Naive thymus-derived CD4-positive, alpha-beta T cell (primary cell): ENCODE data around the gene TNS3. TPM values are rescaled to one million over a fixed set of nuclear protein-coding genes. Genes with fewer than 3 reads are reported as not detected.
"Not testable (repeated sequence)": the region's sequence is repeated elsewhere in the genome, so short reads cannot be mapped to it uniquely, and the experiment has no call there.

Experiments
- ATAC-seq: fragments of 150-1000 bp; cut with Tn5 transposase; 2 replicates; pipeline ENCODE4 v1.10.0; 2021; ENCODE audit warnings: mild to moderate bottlenecking, moderate library complexity
- CTCF ChIA-PET: fragments of 350-600 bp; sonication (Branson Sonifier 250); formaldehyde crosslinking; loops from one replicate; lab custom pipeline; 2021; ENCODE audit warnings: antibody characterized with exemption; lab: Charles Lee
- POLR2A ChIA-PET: fragments of 350-600 bp; sonication (Branson Sonifier 250); formaldehyde crosslinking; loops from one replicate; lab custom pipeline; 2021; ENCODE audit warnings: antibody characterized with exemption, inconsistent platforms; lab: Charles Lee
- DNase-seq, 9 donors: peaks; one replicate each; pipeline versions ENCODE4 v3.0.0 to v3.0.0-alpha.2; 2020 to 2022; ENCODE audit warnings: mixed read lengths in 1 of 9
- H3K27ac ChIP-seq: one replicate; pipeline ENCODE4 v1.7.0; 2013; ENCODE audit warnings: mild to moderate bottlenecking, low read depth, low read length, moderate library complexity
- H3K27me3 ChIP-seq, 2 donors: one replicate each; pipeline ENCODE4 v1.7.0; 2013; ENCODE audit warnings: low read length in 2 of 2, mild to moderate bottlenecking in 2 of 2, moderate library complexity in 2 of 2; ENCODE audit not compliant: control insufficient read depth in 2 of 2, insufficient read depth in 2 of 2
- H3K36me3 ChIP-seq, 3 experiments: 1 replicate in 2 of 3; 2 replicates in 1 of 3; pipeline ENCODE4 v1.7.0; 2013; ENCODE audit warnings: low read length in 3 of 3, mild to moderate bottlenecking in 3 of 3, moderate library complexity in 1 of 3; ENCODE audit not compliant: insufficient read depth in 3 of 3, control insufficient read depth in 2 of 3
- H3K4me1 ChIP-seq, 2 donors: one replicate each; pipeline ENCODE4 v1.7.0; 2013; ENCODE audit warnings: low read length in 2 of 2, mild to moderate bottlenecking in 2 of 2, moderate library complexity in 1 of 2; ENCODE audit not compliant: control insufficient read depth in 2 of 2, insufficient read depth in 2 of 2
- H3K4me3 ChIP-seq: 2 replicates; pipeline ENCODE4 v1.7.0; 2013; ENCODE audit warnings: mild to moderate bottlenecking, low read length
- H3K9me3 ChIP-seq, 3 experiments: 1 replicate in 2 of 3; 2 replicates in 1 of 3; pipeline ENCODE4 v1.7.0; 2013; ENCODE audit warnings: low read length in 3 of 3; ENCODE audit not compliant: control insufficient read depth in 2 of 3
- H3K27ac Mint-ChIP-seq, 9 donors: one replicate each; pipeline ENCODE4 v1.8.0; 2020 to 2022; ENCODE audit warnings: mixed read lengths in 9 of 9, mild to moderate bottlenecking in 8 of 9, moderate library complexity in 5 of 9, inconsistent platforms in 2 of 9
- H3K27me3 Mint-ChIP-seq, 5 donors: one replicate each; pipeline ENCODE4 v1.8.0; 2021 to 2022; ENCODE audit warnings: mixed read lengths in 5 of 5, mild to moderate bottlenecking in 1 of 5
- H3K36me3 Mint-ChIP-seq, 5 donors: one replicate each; pipeline ENCODE4 v1.8.0; 2020 to 2022; ENCODE audit warnings: mixed read lengths in 5 of 5, mild to moderate bottlenecking in 3 of 5, inconsistent platforms in 1 of 5
- H3K4me1 Mint-ChIP-seq, 7 donors: one replicate each; pipeline ENCODE4 v1.8.0; 2020 to 2022; ENCODE audit warnings: mixed read lengths in 7 of 7, mild to moderate bottlenecking in 3 of 7, inconsistent platforms in 1 of 7
- H3K4me3 Mint-ChIP-seq, 10 donors: one replicate each; pipeline ENCODE4 v1.8.0; 2020 to 2022; ENCODE audit warnings: mild to moderate bottlenecking in 10 of 10, mixed read lengths in 10 of 10, moderate library complexity in 6 of 10, inconsistent platforms in 2 of 10
- H3K9me3 Mint-ChIP-seq, 11 donors: one replicate each; pipeline ENCODE4 v1.8.0; 2020 to 2022; ENCODE audit warnings: mixed read lengths in 11 of 11, mild to moderate bottlenecking in 4 of 11, inconsistent platforms in 1 of 11, moderate library complexity in 1 of 11
- intact Hi-C, 2 donors: fragments of 100-400 bp; cut with micrococcal nuclease; formaldehyde crosslinking; loops; one replicate each; pipeline ENCODE4 v1.15.1; 2023
- polyA plus RNA-seq, 2 donors: library from polyadenylated mRNA; unstranded; fragments of 300-500 nt; fragmentation: Illumina TruSeq; gene quantifications; one replicate each; pipeline ENCODE4 v1.2.3, GENCODE V29; 2021
- total RNA-seq, 6 experiments: library from RNA in 5 of 6; stranded (reverse) in 5 of 6; gene quantifications; 1 replicate in 5 of 6; 2 replicates in 1 of 6; pipeline ENCODE4 v1.2.3 and lab custom pipeline; 2021 to 2026

Gene TNS3
- total and polyA plus RNA-seq, 7 experiments from 2014 or later = 0.85 to 38.3 (median 2.6) TPM; not detected in 2

DNA sequence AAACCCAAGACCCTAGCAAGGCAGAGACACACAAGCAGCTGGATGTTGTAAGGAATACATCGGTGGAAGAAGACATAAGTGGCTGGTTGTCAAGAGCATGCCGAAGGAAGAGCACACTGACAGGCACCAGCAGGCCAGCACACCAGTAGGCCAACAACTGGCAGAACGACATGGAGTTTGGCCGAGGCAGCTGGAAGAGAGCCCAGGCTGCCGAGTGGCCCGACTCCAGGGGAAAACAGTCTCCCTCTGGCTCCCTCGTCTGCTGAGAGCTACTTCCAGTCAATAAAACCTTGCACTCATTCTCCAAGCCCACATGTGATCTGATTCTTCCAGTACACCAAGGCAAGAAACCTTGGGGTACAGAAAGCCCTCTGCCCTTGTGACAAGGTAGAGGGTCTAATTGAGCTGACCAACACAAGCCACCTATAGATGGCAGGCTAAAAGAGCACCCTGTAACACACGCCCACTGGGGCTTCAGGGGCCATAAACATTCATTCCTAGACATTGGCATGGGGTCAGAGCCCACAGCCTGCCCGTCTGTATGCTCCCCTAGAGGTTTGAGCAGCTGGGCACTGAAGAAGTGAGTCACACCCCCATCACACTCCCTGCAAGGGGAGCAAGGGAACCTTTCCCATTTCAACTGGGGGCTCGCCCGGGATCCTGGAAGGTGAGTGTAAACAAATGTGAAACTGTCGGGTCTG, 14.7 kb upstream of the TNS3 start:
- DNase-seq (no peak), ATAC-seq (no peak)
- Histone ChIP-seq H3K9me3 (peaks cover 0 to 24% (median 0%) of the 10 kb centered on the region in 3 experiments), H3K27me3 (no peaks in the 10 kb centered on the region), H3K27ac (no peak overlapping the region), H3K36me3 (no peaks in the 10 kb centered on the region), H3K4me1 (no peaks in the 10 kb centered on the region), H3K4me3 (no peak overlapping the region)
- Mint-ChIP-seq H3K4me1 (peaks cover 0 to 6% (median 0%) of the 10 kb centered on the region in 7 donors), H3K9me3 (peaks cover 0 to 34% (median 17%) of the 10 kb centered on the region in 11 donors), H3K36me3 (peaks cover 0 to 10% (median 5%) of the 10 kb centered on the region in 5 donors), H3K27ac (no peak overlapping the region), H3K4me3 (no peak overlapping the region), H3K27me3 (peaks cover 0 to 15% (median 7%) of the 10 kb centered on the region in 5 donors)
- intact Hi-C loops = no loop called here
- POLR2A ChIA-PET = no interaction called here
- CTCF ChIA-PET = no interaction called here

DNA sequence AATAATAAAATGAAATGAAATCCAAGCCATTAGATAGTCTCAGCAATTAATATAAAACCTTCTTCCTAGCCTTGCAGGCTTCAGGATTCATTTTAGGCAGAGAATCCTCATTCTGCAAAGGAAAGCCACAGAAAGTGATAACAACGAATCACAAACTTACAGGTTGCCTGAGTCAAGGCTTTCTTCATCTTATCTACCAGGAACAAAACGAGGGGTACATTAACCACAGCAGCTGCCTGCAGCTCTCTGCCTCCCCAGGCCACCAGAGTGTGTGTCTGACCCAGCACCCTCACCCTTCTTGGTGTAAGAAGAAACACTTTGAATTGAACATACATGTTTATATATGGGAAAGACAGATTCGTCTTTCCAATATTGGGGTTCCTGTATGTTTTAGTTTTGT, 12.5 kb upstream of the TNS3 start:
- no peak overlapping the region for H3K27ac ChIP-seq
- H3K4me1 ChIP-seq = no peaks in the 10 kb centered on the region
- intact Hi-C loops = no loop called here
- ChIA-PET CTCF (no interaction called here), POLR2A (interaction anchor here (0.6 kb wide), 1 partner anchor 81 kb away, joined by 3 read pairs; no protein-coding TSS in a partner anchor)
- peaks cover 0 to 24% (median 0%) of the 10 kb centered on the region in 3 experiments for H3K9me3 ChIP-seq
- H3K4me3 Mint-ChIP-seq = no peak overlapping the region
- H3K27me3 Mint-ChIP-seq = peaks cover 0 to 4% (median 0%) of the 10 kb centered on the region in 5 donors
- H3K27me3 ChIP-seq = no peaks in the 10 kb centered on the region
- no peak for DNase-seq
- H3K9me3 Mint-ChIP-seq = peaks cover 0 to 34% (median 14%) of the 10 kb centered on the region in 11 donors
- no peaks in the 10 kb centered on the region for H3K36me3 ChIP-seq
- peaks cover 0 to 2% (median 0%) of the 10 kb centered on the region in 7 donors for H3K4me1 Mint-ChIP-seq
- H3K4me3 ChIP-seq = no peak overlapping the region
- no peak overlapping the region for H3K27ac Mint-ChIP-seq
- no peak for ATAC-seq
- peaks cover 0 to 7% (median 5%) of the 10 kb centered on the region in 5 donors for H3K36me3 Mint-ChIP-seq

DNA sequence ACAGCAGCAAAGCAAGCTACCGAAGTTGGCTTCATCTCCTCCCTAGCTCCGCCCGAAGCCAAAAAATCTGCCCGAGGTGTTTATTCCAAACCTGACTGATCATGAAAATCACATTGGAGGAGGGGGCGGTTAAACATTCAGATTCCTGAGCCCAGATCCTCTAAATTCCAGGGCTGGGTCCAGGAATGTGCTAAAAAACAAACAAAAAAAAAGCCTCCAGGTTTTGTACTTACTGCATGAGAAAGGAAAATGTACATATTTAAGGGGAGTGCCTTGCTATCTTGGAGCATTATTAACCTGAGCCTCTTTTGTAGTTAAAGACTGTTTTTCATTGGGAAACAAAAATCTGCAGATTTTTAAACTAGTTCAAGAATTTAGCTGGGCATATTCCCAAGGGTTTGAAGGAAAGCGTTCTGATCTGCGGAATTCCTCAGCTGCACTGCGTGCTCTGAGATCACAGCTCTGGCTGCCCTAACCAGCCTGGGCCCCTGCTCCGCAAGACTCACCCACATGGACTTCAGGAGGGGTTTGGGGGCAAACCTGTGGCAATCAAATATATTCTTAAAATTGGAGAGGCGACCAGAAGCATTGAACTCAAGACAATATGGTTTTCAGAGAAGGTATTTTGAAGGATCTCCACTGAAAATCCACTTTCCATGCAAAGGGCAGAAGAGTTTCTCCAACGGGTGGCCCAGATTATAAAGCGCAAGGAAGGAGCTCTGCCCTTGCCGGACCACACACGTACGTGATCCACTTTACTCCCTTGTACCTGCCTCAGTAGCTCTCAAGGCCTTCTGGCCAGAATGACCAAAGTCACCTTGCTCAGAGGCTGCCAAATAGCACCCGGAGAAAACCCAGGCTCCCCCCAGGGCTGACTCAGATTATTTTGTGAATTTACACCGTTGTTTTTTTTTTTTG, 10.0 kb upstream of the TNS3 start:
- Mint-ChIP-seq H3K36me3 (peaks cover 0 to 2% (median under 1%) of the 10 kb centered on the region in 5 donors), H3K4me1 (peaks cover 0 to 4% (median 0%) of the 10 kb centered on the region in 7 donors), H3K27me3 (peaks cover 0 to 3% (median 0%) of the 10 kb centered on the region in 5 donors), H3K9me3 (peaks cover 0 to 14% (median 5%) of the 10 kb centered on the region in 11 donors), H3K4me3 (no peak overlapping the region), H3K27ac (no peak overlapping the region)
- Histone ChIP-seq H3K27ac (no peak overlapping the region), H3K4me3 (no peak overlapping the region), H3K9me3 (peaks cover 0 to 7% (median 0%) of the 10 kb centered on the region in 3 experiments), H3K36me3 (no peaks in the 10 kb centered on the region), H3K27me3 (no peaks in the 10 kb centered on the region), H3K4me1 (no peaks in the 10 kb centered on the region)
- ATAC-seq (no peak), DNase-seq (no peak)
- POLR2A ChIA-PET = interaction anchor here (0.7 kb wide), 1 partner anchor 174 kb away, joined by 7 read pairs; no protein-coding TSS in a partner anchor
- CTCF ChIA-PET = no interaction called here
- intact Hi-C loops = no loop called here

DNA sequence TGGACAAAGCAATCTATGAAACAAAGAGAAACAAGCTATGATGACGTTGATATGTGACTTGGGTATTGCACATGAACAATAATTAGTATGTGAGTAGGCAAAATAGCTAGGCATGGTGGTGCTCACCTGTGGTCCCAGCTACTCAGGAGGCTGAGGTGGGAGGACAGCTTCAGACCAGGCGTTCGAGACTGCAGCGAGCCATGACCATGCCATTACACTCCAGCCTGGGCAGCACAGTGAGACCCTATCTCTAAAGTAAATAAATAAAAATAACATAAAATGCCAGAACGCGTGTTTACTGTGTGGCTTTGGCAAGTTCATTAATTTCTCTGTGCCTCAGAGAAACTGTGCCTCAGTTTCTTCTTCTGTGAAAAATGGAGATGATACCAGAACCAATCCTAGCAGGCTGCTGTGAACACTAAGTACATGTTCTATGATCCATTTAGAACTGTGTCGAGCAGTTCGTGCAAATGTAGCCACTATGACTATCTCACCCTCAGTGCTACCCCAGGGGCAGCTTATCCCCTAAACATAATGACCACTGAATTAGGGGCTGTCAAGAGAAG, 9.3 kb upstream of the TNS3 start:
- Histone ChIP-seq H3K36me3 (no peaks in the 10 kb centered on the region), H3K27me3 (no peaks in the 10 kb centered on the region), H3K9me3 (no peaks in the 10 kb centered on the region), H3K27ac (no peak overlapping the region), H3K4me1 (no peaks in the 10 kb centered on the region), H3K4me3 (no peak overlapping the region)
- DNase-seq (no peak), ATAC-seq (no peak)
- POLR2A ChIA-PET = no interaction called here
- Mint-ChIP-seq H3K27me3 (peaks cover 0 to 8% (median 0%) of the 10 kb centered on the region in 5 donors), H3K36me3 (peaks cover 0 to 2% (median 0%) of the 10 kb centered on the region in 5 donors), H3K4me3 (no peak overlapping the region), H3K4me1 (peaks cover 0 to 4% (median 0%) of the 10 kb centered on the region in 7 donors), H3K27ac (no peak overlapping the region), H3K9me3 (peaks cover 0 to 7% (median 2%) of the 10 kb centered on the region in 11 donors)
- CTCF ChIA-PET = no interaction called here
- intact Hi-C loops = no loop called here

DNA sequence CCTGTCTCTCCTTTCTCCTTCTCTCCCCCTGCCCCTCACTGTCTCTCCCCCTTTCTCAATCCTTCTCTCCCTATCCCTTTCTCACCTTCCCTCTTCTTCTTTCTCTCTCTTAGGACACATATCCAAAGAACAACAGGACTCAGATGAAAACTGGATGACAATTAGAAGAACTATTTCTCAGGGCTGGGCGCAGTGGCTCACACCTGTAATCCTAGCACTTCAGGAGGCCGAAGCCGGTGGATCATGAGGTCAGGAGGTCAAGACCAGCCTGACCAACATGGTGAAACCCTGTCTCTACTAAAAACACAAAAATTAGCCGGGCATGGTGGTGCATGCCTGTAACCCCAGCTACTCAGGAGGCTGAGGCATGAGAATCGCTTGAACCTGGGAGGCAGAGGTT, 8.3 kb upstream of the TNS3 start:
- CTCF ChIA-PET, intact Hi-C loops, POLR2A ChIA-PET, H3K9me3 ChIP-seq, H3K4me1 Mint-ChIP-seq, H3K4me3 ChIP-seq, H3K27me3 ChIP-seq, H3K27ac Mint-ChIP-seq, H3K4me1 ChIP-seq, DNase-seq, H3K9me3 Mint-ChIP-seq, H3K4me3 Mint-ChIP-seq, H3K27ac ChIP-seq, H3K36me3 ChIP-seq, ATAC-seq, H3K36me3 Mint-ChIP-seq, H3K27me3 Mint-ChIP-seq: not testable (repeated sequence)

DNA sequence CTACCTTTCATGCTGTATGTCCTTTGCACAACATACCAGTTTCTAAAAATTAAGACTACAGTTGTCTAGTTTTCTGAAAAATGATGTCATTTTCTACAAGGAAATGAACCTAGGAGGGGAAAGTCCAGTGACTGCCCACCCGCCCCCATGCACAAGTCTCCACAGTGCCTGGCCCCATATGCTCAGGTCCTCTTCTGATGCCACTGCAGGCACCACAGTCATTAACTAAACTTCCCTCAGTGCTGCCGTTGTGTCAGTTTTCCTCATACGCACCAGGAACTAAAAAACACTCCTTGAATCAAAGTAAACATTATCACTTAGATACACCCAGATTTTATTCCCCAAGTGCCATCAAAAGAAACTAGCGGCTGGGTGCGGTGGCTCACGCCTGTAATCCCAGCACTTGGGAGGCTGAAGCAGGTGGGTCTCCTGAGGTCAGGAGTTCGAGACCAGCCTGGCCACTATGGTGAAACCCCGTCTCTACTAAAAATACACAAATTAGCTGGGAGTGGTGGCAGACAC, 6.9 kb upstream of the TNS3 start:
- H3K4me1 ChIP-seq = no peaks in the 10 kb centered on the region
- Mint-ChIP-seq H3K36me3 (no peaks in the 10 kb centered on the region), H3K4me3 (no peak overlapping the region), H3K27ac (no peak overlapping the region), H3K27me3 (peaks cover under 1 to 10% (median 5%) of the 10 kb centered on the region in 5 donors), H3K4me1 (peaks cover 0 to 4% (median 0%) of the 10 kb centered on the region in 7 donors), H3K9me3 (peaks cover 0 to 8% (median 3%) of the 10 kb centered on the region in 11 donors)
- H3K4me3 ChIP-seq = no peak overlapping the region
- no peaks in the 10 kb centered on the region for H3K9me3 ChIP-seq
- ChIA-PET CTCF (no interaction called here), POLR2A (no interaction called here)
- H3K27me3 ChIP-seq = no peaks in the 10 kb centered on the region
- H3K36me3 ChIP-seq = no peaks in the 10 kb centered on the region
- ATAC-seq (no peak), DNase-seq (no peak)
- H3K27ac ChIP-seq = no peak overlapping the region
- intact Hi-C loops = no loop called here
